Stimulated activated CD4-positive, alpha-beta T cell treated with anti-CD3 and anti-CD28 coated beads, Interleukin-15, amount 100 ng/mL, for 24 hours (primary cell): ENCODE measurements around the gene CLK2.
"Not testable (repeated sequence)": the region's sequence is repeated elsewhere in the genome, so short reads cannot be mapped to it uniquely, and the experiment has no call there.

Source experiments
- DNase-seq: peaks from one replicate; pipeline ENCODE4 v3.0.0-alpha.2; 2020

CLK2 gene

DNA sequence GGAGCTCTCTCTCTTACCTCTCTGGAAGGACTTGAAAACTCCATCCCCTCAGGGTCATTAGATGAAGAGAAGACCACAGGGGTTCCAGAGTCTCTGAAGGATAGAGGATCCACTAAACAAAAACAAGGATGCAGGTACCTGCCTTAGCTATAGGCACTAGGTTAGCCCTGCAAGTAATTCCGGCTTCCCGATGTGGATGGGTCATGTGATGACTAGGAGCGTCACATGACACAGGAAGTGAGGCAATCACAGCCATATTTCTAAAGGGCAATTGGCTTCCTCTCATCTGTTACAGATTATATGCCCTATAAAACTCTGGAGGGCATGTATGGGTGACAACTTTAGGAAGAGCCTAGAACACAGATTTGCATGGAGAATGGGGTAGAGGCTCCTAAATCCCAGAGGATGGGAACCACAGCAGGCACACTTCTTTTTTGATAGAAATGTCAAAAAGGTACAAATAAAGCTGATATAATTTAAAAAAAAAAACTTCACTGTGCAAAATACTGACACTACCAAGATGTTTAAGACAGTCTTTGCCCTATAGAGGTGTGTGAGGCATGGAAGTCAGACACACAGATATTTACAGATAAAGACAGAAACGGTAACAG lies 32.1 kb downstream of the CLK2 start:
- peak; percentile 71 for DNase-seq

DNA sequence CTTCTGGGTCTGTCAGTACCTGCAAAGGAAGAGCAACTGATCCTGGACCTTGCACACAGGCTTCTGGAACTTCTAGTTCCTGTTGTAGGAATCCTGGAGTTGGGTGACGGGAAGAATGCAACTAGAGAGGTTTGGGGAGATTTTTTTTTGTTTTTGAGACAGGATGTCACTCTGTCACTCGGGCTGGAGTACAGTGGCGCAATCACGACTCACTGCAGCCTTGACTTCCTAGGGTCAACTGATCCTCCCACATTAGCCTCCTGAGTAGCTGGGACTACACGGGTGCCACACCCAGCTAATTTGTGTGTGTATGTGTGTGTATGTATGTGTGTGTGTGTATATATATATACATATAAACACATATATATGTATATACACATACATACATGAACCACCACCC lies 36.9 kb downstream of the CLK2 start:
- no peak for DNase-seq

DNA sequence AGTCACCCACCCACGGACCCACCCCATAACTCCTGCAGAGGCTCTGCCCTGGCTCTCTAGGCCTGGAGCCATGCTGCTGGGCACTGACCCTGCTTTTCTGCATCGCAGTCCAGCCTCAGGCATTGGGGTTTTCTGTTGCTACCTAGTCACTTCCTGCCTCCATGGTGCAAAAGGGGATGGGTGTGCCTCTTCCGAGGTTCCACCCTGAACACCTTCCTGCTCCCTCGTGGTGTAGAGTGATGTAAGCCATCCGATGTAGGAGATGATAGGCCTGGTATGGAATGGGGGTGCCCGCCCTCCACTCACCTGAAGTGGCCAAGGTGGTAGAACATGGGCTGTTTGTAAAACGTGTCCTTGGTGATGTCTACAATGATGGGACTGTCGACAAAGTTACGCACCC lies 37.9 kb downstream of the CLK2 start:
- not testable (repeated sequence) for DNase-seq

DNA sequence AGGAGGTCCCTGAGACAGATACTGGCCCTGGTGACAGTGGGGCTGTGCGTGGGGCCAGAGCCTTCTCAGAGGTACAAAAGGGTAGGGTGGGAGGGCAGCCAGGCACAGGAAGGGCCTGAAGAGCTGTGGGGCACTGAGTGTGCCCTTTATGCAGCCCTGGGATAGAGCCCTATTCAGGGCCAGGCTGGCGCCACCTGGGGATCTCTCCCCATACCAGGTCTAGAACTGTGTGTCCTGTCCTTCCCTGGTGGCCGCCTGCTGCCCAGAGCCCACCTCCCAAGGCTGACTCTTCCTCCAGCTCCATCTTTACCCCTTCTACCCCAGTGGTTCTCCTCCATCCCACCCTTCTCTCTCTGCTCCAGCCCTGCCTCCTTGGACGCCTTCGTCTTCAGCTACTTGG lies 39.8 kb downstream of the CLK2 start:
- DNase-seq, result not testable (repeated sequence)

DNA sequence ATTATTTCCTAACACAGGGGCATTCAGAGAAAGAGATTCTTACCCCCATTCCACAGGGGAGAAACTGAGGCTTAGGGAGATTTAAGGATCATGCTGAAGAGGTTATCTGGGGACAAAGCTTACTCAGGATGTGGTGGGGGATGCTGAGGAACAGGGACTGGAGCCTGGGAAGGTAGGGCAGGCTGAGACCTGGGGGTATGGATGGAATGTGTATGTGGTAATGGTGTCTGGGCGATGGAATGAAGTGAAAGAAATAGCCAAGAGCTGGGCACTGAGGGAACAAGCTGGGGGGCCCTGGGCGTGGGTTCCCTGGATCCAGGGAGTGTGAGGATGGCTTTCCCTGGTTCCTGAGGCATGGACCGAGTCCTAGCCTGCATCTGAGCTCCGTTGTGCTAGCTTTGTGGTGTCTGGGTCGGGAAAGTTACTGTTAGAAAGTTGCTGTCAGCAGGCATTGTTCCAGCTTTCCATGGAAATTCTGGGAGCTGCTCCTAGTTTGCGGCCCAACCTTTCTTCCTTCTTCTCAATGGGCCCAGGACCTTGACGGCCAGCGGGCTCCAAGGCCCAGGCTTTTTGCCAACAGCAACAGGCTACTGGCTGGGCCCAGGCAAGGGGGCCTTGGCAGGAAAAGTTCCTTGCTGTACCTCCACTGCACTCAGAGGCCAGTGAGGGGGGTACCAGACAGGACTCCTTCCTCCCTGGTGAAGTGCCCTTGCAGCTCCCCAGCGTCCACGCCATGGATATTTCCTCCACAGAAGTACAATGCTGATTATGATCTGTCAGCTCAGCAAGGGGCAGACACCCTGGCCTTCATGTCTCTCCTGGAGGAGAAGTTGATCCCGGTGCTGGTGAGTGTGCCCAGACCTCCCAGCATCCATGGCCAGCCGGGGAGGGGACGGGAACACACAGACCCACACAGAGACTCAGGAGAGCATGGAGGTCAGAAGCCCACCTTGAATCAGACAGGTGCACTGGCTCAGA lies 41.0 kb downstream of the CLK2 start:
- DNase-seq, result not testable (repeated sequence)

DNA sequence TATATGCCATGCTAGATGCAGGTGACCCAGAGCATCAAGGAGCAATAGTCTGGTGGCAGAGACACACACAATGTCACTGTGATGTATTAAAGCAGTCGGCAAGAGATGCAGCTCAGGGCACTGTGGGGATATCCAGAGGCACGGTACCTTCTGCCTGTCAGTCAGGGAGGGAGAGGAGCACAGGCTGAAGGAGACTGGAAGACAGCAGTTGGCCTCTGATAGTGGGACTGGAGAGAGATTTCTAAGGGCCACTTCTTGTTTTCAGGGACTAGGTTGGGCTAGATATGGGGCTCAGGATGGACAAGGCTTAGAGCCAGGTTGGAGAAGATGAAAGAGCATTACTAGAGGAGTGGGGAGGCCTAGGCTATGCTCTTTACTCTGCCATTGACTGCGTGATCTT lies 42.0 kb downstream of the CLK2 start:
- DNase-seq, result not testable (repeated sequence)

DNA sequence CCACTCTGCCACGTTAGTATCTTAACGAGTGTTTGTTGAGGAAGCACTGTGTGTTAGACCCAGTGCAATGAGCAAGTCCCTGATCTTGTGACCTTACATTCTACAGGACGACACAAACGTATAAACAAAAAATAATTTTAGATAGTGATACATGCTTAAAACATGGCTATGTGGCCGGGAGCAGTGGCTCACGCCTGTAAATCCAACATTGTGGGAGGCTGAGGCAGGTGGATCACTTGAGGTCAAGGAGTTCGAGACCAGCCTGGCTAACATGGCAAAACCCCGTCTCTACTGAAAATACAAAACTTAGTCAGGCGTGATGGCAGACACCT lies 45.2 kb downstream of the CLK2 start:
- no peak for DNase-seq

DNA sequence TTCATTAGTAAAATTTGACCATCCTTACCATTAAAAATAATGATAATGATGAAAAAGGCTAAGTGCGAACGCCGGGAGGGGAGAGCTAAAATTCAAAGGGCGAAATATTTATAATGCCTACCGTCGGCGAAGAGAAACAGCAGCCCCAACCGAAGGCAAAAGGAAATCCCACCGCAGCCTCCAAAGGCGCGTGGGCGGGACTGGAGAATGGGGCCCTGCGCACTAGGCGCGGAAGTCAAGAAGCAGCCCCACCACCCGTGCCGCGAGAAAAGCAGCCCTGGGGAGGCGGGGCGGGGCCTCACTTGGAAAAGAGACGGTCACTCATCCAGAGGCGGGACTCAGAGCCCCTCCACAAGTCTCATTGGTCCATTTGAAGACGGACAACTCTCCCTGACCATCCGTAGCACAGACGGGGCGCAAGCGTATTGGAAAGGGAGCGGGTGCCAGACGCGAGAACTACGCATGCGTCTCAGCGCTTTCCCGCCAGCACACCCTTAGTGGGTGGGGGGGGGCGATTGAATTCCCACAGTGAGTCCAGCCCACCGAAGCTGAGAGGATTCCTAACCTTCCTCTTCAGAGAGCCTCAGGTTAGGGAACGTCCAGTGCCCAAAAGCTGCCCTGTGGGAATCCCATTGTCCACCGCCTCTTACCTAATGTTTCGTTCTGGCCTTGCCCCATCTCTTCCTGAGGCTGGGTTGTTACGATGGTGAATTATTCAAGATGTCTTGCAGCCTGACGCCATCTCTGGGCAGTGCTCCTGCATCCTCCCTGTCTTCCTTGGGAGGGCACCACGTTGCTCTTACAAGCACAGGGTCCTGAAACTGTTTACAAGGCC lies 45.8 kb downstream of the CLK2 start:
- DNase-seq, result peak; percentile 100

DNA sequence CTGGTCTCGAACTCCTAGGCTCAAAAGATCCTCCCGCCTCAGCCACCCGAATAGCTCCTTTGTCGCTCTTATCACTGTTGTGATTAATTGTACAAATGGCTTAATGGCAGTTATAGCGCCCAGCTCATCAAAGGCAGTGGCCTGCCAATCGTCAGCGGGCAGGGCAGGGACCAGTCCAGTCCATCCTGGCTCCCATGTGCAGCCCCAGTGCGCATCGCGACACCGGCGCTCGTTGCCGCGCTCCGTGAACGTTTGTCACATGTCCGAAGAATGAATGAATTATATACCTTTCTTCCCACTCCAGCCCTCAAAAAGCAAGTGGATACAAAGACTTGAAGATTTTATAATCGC lies 46.4 kb downstream of the CLK2 start:
- peak; percentile 68 for DNase-seq

DNA sequence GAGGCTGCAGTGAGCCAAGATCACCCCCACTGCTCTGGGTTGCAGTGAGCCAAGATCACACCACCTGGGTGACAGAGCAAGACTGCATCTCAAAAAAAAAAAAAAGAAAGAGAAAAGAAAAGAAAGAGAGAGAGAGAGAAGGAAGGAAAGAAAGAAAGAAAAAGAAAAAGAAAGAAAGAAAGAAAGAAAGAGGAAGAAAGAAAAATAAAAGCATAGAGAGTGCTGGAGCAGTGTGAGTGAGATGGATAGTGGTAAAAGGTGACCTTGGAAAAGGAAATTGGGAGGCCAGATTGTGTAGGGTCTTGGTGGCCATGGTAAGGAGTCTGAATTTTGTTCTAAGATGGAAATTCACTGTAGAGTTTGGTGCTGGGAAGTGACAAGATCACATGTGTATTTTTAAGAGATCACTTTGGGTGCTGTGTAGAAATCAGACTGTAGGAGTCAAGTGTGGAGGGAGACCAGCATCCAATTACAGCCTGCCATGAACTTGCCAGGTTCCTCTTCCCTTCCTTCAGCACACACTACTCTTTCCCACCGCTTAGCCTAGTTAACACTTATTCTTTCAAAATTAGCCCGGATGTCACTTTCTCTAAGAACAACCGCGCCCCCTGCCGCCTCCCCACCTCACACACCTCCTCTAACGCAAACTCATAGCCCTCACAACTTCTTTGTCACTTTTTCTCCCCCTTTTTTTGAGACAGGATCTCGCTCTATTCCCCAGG lies 47.0 kb downstream of the CLK2 start:
- peak; percentile 86 for DNase-seq

DNA sequence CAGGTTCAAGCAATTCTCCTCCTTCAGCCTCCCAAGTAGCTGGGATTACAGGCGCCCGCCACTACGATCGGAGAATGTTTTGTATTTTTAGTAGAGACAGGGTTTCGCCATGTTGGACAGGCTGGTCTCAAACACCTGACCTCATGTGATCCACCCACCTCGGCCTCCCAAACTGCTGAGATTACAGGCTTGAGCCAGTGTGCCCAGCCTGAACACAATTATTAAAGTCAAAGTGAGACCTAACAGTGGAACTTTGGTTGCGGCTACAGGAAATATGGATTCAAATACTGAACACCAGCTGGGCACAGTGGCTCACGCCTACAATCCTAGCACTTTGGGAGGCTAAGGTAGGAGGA lies 47.9 kb downstream of the CLK2 start:
- DNase-seq, result not testable (repeated sequence)

DNA sequence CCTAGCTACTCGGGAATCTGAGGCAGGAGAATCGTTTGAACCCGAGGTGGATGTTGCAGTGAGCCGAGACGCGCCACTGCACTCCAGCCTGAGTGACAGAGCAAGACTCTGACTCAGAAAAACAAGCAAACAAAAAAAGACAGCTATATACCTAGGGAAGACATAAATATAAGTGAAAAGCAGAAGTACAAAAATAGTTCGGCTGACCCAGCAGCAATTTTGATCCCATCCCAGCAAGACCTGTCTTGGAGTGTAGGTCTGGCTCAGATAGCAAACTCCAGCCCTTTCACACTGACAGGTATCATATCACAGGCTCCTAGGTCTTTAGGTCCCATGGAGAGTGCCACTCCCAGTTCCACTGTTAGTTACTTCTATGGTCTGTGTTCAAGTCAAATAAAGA lies 50.3 kb downstream of the CLK2 start:
- no peak for DNase-seq

DNA sequence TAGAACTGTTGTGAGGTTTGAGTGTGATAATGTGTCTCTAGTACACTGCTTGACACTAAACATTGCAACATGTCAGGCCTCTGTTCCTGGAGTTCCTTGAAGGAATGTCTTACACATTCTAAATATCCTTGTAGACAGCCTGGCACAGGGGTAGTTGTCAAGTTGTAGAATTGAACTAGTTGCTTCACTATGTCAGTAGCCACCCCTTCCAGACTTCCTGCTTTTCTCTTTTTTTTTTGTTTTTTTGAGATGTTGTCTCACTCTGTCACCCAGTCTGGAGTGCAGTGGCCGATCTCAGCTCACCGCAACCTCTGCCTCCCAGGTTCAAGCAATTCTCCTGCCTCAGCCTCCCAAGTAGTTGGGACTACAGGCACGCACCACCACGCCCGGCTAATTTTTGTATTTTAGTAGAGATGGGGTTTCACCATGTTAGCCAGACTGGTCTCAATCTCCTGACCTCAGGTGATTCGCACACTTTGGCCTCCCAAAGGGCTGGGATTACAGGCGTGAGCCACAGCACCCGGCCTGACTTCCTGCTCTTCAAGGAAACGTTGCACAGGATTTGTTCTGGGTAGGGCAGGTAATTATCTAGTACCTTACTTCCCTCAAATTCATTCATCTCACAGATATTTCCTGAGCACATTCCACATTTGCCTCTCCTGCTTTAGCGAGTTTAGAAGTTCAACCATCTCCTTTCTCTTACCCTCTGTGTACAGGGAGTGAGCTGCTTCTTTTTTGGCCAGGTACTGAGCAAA lies 52.9 kb downstream of the CLK2 start:
- not testable (repeated sequence) for DNase-seq

DNA sequence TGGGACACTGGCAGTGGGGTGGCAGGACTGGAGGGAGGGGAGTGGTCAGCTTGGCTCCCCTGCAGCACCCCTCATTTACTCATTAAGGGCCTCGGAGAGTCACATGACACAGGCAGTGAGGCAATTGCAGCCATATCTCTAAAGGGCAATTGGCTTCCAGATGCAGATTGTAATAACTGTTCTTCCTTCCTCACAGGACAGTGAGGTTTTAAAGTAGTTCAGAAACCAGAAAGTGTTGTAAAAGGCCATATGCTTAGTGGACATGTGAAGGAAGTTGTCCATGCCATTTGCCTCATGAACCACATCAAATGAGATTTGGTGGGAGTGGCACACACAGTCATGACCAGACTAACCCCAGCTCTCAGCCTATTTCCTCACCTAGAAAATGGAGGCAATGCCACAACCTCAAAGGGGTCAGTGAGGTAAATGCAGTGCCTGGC lies 53.7 kb downstream of the CLK2 start:
- DNase-seq, result no peak

DNA sequence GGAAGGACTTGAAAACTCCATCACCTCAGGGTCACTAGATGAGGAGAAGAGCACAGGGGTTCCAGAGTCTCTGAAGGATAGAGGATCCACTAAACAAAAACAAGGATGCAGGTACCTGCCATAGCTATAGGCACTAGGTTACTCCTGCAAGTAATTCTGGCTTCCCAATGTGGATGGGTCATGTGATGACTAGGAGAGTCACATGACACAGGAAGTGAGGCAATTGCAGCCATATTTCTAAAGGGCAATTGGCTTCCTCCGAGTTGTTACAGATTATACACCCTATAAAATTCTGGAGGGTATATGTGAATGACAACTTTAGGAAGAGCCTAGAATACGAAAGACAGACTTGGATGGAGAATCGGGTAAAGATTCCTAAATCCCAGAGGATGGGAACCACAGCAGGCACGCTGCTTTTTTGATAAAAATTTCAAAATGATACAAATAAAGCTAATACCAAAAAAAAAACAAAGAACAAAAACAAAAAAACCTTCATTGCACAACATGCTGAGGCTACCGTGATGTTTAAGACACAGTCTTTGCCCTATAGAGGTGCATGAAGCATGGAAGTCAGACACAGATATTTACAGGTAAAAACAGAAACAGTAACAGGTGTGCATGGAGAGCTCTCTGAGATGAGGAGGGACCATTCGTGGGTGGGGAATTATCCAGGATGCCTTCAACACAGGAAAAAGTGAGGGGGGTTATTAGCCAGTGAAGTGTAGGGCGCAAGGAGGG lies 54.3 kb downstream of the CLK2 start:
- DNase-seq, result peak; percentile 26

DNA sequence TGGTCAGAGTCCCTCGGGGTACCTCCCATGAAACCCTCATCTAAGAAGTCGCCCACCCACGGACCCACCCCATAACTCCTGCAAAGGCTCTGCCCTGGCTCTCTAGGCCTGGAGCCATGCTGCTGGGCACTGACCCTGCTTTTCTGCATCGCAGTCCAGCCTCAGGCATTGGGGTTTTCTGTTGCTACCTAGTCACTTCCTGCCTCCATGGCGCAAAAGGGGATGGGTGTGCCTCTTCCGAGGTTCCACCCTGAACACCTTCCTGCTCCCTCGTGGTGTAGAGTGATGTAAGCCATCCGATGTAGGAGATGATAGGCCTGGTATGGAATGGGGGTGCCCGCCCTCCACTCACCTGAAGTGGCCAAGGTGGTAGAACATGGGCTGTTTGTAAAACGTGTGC lies 58.6 kb downstream of the CLK2 start:
- not testable (repeated sequence) for DNase-seq
